Measurements from ENCODE around the gene CARS1. TPM values are rescaled to one million over a fixed set of nuclear protein-coding genes. Genes with fewer than 3 reads are reported as not detected.

The CARS1 gene
- total RNA-seq, 2 donors from 2014 or later, result 15.8 to 20.8 TPM

DNA sequence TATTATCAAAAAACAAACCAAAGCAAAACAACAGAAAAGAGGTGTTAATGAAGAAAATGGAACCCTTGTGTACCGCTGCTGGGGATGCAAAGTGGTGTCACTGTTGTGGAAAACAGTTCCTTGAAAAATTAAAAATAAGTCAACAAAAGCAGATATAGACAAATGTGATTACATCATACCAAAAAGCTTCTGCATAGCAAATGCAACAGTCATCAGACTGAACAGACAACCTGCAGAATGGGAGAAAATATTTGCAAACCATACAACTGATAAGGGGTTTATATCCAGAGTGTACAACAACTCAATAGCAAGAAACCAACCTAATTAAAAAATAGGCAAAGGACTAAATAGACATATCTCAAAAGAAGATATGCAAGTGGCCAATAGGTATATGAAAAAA lies 22.9 kb upstream of the CARS1 start:
- no peaks in the 10 kb centered on the region for H3K36me3 ChIP-seq (replicated peaks in 1 of 2; ENCODE audit: insufficient read depth in 1 of 2, low read depth in 2 of 2)
- H3K27ac ChIP-seq, result no peak overlapping the region
- no peaks in the 10 kb centered on the region for H3K9me3 ChIP-seq
- 86 to 91% methylated on average over 1 of the region's 1 CpG for WGBS, 2 donors
- no peak for TF ChIP-seq CTCF (IDR thresholded peaks at IDR 0.05)
- no peak for TF ChIP-seq POLR2A (IDR thresholded peaks at IDR 0.05)
- no peak for ATAC-seq
- DNase-seq, result no peak
- H3K4me1 ChIP-seq, result peaks cover 8% of the 10 kb centered on the region
- intact Hi-C loops (cut with DNase I), result no loop called here
- H3K27me3 ChIP-seq, result no peaks in the 10 kb centered on the region
- no peak overlapping the region for H3K4me3 ChIP-seq

GRCh38 chr11:3077846-3078440 lies 20.7 kb upstream of the CARS1 start:
- Histone ChIP-seq H3K27ac (no peak overlapping the region), H3K36me3 (replicated peaks in 1 of 2; ENCODE audit: insufficient read depth in 1 of 2, low read depth in 2 of 2) (no peaks in the 10 kb centered on the region), H3K27me3 (no peaks in the 10 kb centered on the region), H3K4me3 (no peak overlapping the region), H3K4me1 (peaks cover 16% of the 10 kb centered on the region), H3K9me3 (no peaks in the 10 kb centered on the region)
- intact Hi-C loops (cut with DNase I), result no loop called here
- TF ChIP-seq POLR2A (IDR thresholded peaks at IDR 0.05), result no peak
- no peak for TF ChIP-seq CTCF (IDR thresholded peaks at IDR 0.05)
- ATAC-seq (no peak), DNase-seq (no peak)
- WGBS, 2 donors, result 80 to 85% methylated on average over 16 of the region's 16 CpGs

GRCh38 chr11:3077189-3077836 lies 20.1 kb upstream of the CARS1 start:
- ATAC-seq (no peak), DNase-seq (no peak)
- no peak overlapping the region for H3K4me3 ChIP-seq
- H3K4me1 ChIP-seq, result peaks cover 16% of the 10 kb centered on the region
- 58 to 72% methylated on average over 11 of the region's 11 CpGs for WGBS, 2 donors
- H3K36me3 ChIP-seq (replicated peaks in 1 of 2; ENCODE audit: insufficient read depth in 1 of 2, low read depth in 2 of 2), result no peaks in the 10 kb centered on the region
- H3K9me3 ChIP-seq, result no peaks in the 10 kb centered on the region
- no peak overlapping the region for H3K27ac ChIP-seq
- no peak for TF ChIP-seq CTCF (IDR thresholded peaks at IDR 0.05)
- TF ChIP-seq POLR2A (IDR thresholded peaks at IDR 0.05), result no peak
- no peaks in the 10 kb centered on the region for H3K27me3 ChIP-seq
- intact Hi-C loops (cut with DNase I), result no loop called here

DNA sequence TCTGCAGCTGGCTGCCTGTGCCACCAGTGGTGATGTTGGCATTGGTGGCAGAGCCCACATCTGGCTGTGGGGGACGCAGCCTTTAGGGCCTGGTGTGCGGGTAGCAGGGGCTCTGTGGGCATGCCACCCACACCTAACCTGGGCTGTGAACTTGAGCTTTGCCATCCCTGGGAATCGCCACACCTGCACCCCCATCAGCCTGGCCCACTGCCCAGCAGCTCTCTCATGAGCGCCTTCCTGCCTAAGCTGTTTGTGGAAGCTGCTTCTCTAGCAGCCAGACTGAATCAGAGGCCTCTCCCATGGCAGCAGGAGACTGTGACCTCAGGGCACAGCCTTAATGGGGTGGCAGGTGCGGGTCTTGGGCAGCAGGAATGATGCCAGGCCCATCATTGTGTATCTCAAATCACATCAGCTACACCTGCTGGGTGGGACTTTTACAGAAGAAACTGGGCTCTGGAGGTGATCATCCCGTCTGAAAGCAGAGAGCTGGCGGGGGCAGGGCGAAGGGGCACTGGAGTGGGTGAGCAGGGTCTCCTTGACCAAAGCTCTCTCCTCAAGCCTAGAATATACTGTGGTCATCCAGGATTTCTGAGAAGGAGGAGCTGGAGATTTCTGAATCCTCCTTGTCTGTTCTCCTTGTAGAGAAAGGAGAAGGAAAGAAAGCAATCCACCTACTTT lies 17.8 kb upstream of the CARS1 start:
- Histone ChIP-seq H3K36me3 (replicated peaks in 1 of 2; ENCODE audit: insufficient read depth in 1 of 2, low read depth in 2 of 2) (no peaks in the 10 kb centered on the region), H3K27me3 (no peaks in the 10 kb centered on the region), H3K4me3 (no peak overlapping the region), H3K4me1 (peaks cover 16% of the 10 kb centered on the region), H3K27ac (peak overlapping the region in 2 of 4 donors; percentile 15 to 36), H3K9me3 (no peaks in the 10 kb centered on the region)
- TF ChIP-seq POLR2A (IDR thresholded peaks at IDR 0.05) (no peak), CTCF (IDR thresholded peaks at IDR 0.05) (no peak)
- WGBS, 2 donors, result 50 to 60% methylated on average over 1 to 8 of the region's 8 CpGs
- ATAC-seq, result peak; percentile 98
- intact Hi-C loops (cut with DNase I), result no loop called here
- peak; percentile 93 to 96 (median 94) for DNase-seq

Measured in body of pancreas (tissue), 4 donors.